ENCODE data around the gene CTDSPL2.
"Not testable (repeated sequence)": the region's sequence is repeated elsewhere in the genome, so short reads cannot be mapped to it uniquely, and the experiment has no call there.

CTDSPL2 gene

DNA sequence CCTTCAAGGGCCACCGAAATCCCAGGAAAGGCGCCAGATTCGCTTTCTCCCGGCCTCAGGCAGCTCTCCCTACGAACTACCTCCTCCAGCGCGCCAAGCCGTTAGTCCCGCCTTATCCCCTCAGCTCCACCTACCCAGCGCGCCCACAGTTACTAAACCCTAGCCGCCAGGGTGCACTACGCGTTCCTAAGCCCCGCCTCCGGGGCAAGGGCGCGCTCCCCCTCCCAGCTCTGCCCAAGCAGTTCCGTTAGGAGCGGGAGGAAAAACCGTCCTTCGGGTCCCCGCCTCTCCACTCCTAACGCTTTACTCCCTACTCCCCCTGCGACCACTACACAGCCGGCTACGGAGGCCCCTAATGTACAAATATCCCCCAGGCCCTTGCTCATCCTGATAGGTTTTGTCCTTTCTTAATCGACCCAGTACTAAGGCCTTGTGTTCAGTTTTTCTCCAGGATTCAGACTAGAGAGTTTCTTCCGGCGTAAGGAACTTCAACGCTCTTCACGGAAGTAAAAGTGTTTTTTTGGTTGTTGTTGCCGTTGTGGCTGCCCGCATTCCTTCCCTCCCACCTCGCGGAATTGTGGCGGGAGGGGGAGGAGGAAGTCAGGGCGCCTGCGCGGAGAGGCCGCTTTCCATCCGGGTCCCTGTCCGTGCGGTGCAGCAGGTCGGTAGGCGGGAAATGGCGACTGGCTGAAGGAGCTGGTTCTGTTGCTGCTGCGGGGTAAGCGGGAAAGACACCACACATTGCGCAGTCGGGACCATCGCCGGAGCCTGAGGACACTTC lies at the start of gene CTDSPL2:
TSS of gene CTDSPL2 (plus strand) at position 655 of the 781 bp plus-strand sequence. CDS start 31,386 bp downstream, outside the sequence.
- DNase-seq: peak; percentile 84 to 96

DNA sequence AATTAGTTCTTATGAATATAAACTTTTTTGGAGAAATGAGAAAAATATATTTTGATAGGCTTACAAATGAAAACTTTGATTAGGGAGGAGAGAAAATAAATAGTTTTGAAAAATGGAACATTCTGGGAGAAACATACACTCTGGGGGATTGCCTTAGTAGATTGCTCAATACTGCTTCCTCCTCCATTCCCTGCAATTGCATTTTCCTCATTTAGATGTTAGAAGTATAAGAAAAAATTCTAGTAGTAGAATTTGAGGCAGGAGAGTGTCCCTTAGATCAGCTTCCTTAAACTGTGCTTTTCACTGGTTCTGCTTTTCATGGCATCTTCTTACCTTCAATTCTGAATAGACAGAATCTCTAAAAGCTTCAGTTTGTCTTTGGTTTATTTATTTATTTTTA lies 46.2 kb upstream of the CTDSPL2 start:
- DNase-seq: no peak

DNA sequence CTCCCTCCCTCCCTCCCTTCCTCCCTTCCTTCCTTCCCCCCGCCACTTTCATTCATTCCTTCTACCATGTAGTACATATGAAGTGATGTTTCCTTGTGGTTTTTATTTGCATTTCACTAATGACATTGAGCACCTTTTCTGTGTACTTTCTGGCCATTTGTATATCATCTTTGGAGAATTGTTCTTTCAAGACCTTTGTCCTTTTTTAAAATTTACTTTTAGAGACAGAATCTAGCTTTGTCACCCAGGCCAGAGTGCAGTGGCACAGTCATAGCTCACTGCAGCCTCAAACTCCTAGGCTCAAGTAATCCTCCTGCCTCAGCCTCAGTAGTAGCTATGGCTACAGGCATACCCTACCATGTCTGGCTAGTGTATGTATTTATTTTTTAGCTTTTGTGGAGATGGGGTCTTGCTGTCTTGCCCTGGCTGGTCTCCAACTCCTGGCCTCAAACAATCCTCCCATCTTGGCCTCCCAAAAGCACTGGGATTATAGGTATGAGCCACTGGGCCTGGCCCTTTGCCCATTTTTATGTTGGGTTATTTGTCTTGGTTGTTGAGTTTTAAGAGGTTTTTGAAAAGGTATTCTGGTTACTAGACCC lies 42.0 kb upstream of the CTDSPL2 start:
- DNase-seq: no peak

DNA sequence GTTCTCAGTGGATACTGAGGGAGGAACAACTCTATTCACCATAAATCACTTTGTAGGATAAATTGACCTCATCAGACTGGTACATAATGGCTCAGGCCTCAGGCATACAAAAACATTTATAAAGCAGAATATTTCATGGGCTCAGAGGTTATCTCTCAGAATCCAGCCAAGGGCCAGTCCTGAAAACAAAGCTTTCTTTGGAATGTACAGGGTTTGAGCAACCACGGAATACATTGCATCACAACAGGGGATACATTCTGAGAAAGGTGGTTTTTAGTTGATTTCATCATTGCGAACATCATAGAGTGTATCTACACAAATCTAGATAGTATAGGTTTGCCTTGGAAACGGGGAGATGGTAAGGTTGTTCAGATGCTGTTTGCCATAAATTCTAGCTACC lies 33.4 kb upstream of the CTDSPL2 start:
- DNase-seq: no peak

DNA sequence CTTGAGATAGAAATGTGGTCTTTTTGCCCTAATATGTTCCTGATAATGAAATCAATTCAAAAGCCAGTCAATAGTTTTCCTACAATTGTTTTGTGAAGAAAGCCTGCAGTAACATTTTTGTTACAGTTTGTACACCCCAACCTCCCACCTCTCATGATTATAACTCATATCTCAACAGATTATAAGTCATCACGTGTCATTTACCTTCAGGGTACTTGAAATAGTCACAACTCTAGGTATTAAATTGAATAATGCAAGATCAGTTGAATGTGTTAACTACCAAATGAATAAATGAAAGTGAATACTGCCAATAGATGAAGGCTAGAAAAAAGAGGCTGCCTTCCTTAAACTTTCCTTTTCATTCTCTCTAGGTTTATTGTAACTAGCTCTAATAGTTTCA lies 32.9 kb upstream of the CTDSPL2 start:
- DNase-seq: no peak

- no peak for DNase-seq
Measured at GRCh38 chr15:44397869-44398268, 29.6 kb upstream of the CTDSPL2 start.

- DNase-seq: no peak
Measured at GRCh38 chr15:44414001-44414400, 13.4 kb upstream of the CTDSPL2 start.

- DNase-seq: no peak
Measured at GRCh38 chr15:44427756-44428724, 611 bp downstream of the CTDSPL2 start.

GRCh38 chr15:44435893-44436667 lies 8.7 kb downstream of the CTDSPL2 start:
- no peak for DNase-seq

- no peak for DNase-seq
Measured at GRCh38 chr15:44438402-44438801, 11.0 kb downstream of the CTDSPL2 start.

- no peak for DNase-seq
Measured at GRCh38 chr15:44441095-44441501, 13.7 kb downstream of the CTDSPL2 start.

- DNase-seq: no peak
Measured at GRCh38 chr15:44443515-44443914, 16.1 kb downstream of the CTDSPL2 start.

- DNase-seq: no peak
Measured at GRCh38 chr15:44447772-44448376, 20.4 kb downstream of the CTDSPL2 start.

DNA sequence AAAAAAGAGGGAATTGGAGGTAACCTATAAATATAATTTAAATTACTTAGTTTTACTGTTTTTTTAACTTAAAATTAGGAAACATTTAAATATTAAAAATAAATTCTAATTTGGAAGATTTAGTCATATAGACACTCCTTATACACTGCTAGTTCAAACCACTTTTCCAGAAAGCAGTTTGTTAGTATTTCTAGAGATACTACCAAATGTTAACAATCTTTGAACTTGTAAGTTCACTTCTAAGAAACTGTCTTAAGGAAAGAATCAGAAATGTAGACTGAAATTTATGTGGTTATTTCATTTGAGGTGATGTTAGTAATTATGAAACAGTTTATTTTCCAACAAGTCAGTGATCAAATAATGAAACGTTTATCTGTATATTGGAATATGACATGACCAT lies 22.7 kb downstream of the CTDSPL2 start:
- no peak for DNase-seq

DNA sequence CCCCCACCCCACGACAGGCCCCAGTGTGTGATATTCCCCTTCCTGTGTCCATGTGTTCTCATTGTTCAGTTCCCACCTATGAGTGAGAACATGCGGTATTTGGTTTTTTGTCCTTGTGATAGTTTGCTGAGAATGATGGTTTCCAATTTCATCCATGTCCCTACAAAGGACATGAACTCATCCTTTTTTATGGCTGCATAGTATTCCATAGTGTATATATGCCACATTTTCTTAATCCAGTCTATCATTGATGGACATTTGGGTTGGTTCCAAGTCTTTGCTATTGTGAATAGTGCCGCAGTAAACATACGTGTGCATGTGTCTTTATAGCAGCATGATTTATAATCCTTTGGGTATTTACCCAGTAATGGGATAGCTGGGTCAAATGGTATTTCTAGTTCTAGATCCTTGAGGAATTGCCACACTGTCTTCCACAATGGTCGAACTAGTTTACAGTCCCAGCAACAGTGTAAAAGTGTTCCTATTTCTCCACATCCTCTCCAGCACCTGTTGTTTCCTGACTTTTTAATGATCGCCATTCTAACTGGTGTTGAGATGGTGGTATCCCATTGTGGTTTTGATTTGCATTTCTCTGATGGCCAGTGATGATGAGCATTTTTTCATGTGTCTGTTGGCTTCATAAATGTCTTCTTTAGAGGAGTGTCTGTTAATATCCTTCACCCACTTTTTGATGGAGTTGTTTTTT lies 26.3 kb downstream of the CTDSPL2 start:
- not testable (repeated sequence) for DNase-seq

DNA sequence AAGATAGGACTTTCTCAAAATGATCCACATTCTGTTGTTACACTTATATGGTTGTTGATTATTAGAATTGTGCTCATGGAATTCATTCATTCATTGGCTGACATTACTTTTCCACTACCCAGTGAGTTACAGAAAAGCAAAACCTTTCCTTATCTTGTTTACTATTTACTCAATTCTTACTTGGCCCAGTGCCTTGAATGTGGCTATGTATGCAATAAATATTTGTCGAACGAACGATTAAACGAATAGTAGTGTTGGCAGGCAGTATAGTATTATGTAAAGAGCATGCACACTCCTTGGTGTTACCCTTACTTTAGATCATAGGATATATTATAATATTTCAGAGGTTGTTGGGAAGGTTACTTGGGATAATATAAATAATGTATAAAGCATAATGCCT lies 31.0 kb downstream of the CTDSPL2 start:
- no peak for DNase-seq

DNA sequence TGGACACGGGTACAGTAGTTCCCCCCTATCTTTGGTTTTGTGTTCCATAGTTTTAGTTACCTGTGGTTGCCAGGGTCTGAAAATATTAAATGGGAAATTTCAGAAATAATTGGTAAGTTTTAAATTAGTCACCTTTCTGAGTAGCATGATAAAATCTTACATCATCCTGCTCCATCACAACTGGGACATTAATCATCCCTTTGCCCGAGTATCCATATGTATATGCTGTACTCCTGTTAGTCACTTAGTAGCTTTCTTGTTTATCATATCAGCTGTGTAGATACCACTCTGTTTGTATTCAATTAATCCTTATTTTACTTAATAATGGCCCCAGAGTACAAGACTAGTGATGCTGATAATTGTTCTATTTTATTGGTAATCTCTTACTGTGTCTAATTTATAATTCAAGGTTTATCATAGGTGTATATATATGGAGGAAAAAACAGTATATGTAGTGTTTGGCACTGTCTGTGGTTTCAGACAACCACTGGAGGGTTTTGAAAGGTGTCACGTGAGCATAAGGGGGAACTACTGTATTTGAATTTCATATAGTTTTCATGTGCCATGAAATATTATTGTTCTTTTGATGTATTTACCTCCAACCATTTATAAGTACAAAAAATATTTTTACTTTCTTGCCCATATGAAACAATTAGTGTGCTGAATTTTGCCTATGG lies 41.4 kb downstream of the CTDSPL2 start:
- DNase-seq: peak in 1 of 2 experiments; percentile 36

DNA sequence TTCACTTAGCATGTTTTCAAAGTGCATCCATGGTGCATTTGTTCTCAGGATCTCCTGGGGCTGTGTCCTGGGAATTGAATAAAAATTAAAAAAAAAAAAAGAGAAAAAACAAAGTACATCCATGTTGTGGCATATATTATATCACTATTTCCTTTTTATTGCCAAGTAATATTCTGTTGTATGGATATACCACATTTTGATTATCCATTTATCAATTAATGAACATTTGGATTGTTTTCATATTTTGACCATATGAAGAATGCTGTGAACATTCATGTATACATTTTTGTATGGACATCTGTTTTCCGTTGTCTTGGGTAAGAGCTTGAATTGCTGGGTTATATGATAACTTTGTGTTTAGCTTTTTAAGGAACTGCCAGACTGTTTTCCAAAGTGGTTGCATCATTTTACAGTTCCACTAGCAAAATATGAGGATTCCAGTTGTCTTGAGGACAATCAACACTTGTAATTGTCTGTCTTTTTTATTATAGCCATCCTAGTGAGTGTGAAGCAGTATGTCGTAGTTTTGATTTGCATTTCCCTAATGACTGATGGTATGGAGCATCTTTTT lies 44.5 kb downstream of the CTDSPL2 start:
- DNase-seq: no peak

DNA sequence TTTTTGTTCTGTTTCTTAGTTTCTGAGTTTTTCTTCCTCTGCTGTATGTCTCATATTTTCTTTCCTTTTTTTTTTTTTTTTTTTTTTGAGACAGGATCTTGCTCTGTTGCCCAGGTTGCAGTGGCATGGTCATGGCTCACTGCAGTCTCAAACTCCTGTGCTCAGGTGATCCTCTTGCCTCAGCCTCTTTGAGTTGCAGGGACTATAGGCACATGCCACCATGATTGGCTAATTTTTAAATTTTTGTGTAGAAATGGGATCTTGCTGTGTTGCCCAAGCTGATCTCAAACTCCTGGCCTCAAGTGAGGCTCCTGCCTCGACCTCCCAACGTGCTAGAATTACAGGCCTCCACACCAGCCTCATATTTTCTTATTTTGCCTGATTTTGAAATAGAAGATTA lies 51.9 kb downstream of the CTDSPL2 start:
- DNase-seq: no peak

- DNase-seq: no peak
Measured at GRCh38 chr15:44482090-44482489, 54.7 kb downstream of the CTDSPL2 start.

- no peak for DNase-seq
Measured at GRCh38 chr15:44485880-44486279, 58.5 kb downstream of the CTDSPL2 start.
